Left ventricle myocardium superior (tissue), 1 donor: ENCODE results near the gene PRSS38. TPM values are rescaled to one million over a fixed set of nuclear protein-coding genes. Genes with fewer than 3 reads are reported as not detected.
"Not testable (repeated sequence)": the region's sequence is repeated elsewhere in the genome, so short reads cannot be mapped to it uniquely, and the experiment has no call there.

Source experiments
- ATAC-seq: fragments of 200-7000 bp; cut with Tn5 transposase; one replicate; pipeline ENCODE4 v1.9.1; 2020; ENCODE audit warnings: mild to moderate bottlenecking, moderate library complexity
- DNase-seq: peaks from one replicate; pipeline ENCODE4 v3.0.0-alpha.2; 2020
- intact Hi-C: fragments of 100-400 bp; cut with micrococcal nuclease; formaldehyde crosslinking; loops from one replicate; pipeline ENCODE4 v1.11.0; 2022
- total RNA-seq: library from RNA; stranded (reverse); fragmentation: NEBNext Ultra II Directional; extraction: Animal tissue kit (Norgen Biotek cat#: 25700); gene quantifications from one replicate; pipeline ENCODE4 v1.2.1, GENCODE V29; 2021
- donor health status: DM: no; HTN: yes; CAD: no; lungs with severe emphysema.

Gene PRSS38
- total RNA-seq, 1 donor from 2014 or later = not detected

DNA sequence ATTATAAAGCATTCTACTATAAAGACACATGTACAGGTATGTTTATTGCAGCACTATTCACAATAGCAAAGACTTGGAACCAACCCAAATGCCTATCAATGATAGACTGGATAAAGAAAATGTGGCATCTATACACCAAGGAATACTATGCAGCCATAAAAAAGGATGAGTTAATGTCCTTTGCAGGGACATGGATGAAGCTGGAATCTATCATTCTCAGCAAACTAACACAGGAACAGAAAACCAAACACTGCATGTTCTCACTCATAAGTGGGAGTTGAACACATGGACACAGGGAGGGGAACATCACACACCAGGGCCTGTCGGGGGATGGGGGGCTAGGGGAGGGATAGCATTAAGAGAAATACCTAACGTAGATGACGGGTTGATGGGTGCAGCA lies 62.3 kb downstream of the PRSS38 start:
- DNase-seq, ATAC-seq, intact Hi-C loops: not testable (repeated sequence)

DNA sequence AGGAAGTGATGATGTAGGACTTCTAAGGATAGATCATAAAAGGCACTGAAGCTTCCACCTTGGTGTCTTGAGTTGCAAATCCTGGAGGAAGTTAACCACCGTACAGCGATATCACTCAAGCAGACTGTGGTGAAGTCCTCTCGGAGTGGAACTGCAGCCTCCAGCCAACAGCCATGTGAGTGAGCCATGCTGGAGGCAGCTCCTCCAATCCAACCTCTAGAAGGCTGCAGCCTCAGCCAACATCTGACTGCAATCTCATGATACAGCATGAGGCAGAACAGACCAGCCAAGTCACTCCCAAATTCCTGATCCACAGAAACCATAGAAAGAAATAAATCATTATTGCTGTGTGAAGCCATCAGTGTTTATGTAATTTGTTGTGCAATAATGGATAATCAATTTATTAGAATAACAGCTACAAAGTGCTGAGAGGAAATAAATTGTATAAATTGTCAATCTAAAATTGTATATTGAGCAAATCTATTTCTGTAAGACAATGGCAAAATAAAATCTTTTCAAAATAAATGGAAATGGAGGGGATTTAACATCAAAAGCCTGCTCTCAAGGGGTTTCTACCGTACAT lies 65.0 kb downstream of the PRSS38 start:
- no peak for ATAC-seq
- intact Hi-C loops = no loop called here
- DNase-seq = no peak

DNA sequence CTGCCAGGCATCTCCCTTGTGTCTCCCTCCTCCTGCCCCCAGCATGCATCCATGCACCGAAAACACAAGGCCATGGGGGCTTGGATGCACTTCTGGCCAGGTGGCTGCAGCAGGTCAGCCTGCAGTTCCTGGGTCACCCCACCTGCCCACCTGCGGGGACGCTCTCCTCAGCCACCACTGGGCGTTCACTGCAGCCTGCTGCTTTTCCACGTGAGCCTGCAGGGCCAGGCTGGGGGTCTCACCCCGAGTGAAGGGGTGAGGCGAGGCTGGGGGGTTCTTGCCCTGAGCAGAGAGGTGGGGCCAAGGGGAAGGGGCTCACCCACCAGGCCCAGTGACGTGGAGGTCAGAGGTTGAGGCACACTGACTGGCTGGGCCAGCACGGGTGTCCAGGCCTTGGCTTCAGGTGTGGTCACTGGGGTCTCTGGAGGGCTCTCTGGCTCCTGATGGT lies 67.6 kb downstream of the PRSS38 start:
- ATAC-seq (no peak), DNase-seq (no peak)
- intact Hi-C loops = no loop called here

DNA sequence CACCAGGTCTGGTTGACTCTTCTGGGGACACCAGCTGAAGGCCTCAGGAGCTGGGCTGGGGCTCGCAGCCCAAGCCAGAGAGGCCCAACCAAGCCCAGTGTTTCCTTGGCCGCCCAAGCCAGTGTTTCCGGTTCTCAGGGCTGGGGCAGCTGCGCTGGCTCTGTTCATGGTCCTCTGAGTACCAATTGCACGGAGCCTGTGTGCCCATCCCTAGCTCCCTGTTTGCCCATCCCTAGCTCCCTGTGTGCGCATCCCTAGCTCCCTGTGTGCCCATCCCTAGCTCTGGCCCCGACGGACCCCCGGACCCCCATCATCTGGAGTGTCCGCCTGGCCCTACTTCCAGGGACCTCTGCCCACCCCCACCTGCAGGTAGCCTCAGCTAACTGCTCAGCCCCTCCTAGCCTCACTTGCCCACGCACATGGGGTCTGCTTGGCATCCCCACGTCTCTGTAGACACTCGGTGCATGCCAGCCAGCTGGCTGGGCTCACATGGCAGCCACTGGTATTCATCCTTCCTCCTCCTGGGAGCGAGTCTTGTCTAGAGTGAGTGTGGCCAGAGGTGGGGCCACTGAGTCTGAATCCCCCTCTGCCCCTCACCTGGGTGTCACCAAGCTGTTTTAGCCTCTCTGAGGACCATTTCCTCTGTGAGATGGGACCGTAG lies 68.3 kb downstream of the PRSS38 start:
- intact Hi-C loops = no loop called here
- ATAC-seq = no peak

DNA sequence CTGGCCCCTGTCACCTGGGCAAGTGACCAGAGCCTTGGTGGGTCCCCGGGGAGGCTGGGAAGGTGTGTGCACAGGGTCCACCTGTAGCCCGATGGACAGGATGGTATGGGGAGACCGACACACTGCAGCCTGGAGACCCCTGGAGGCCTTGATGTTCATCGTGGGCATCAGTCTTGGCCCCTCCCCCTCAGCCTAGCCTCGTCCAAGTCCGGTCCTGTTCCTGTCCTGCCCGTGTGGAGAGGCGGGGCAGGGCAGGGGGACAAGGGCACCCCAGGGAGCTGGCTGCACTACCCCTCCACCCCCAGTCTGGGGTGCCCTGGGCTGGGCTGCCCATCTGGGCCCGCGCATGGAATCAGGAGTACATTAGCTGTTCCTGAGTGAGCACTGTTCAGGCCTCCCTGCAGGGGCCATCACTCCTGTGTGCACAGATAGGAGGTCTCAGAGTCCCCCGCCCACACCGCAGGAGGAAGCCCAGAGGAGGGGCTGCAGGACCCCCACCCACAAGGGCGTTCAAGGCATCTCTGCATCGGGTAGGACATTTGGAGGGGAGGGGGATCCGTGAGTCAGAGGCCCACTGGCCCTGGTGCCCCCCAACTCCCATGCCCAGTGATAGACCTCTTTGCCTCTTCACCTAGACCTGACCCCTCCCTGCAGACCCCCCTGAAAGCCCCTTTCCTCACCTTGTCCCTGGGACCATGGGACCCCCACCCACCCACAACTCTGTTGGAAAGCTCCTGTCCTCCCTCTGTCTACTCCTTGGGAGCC lies 69.1 kb downstream of the PRSS38 start:
- intact Hi-C loops = no loop called here
- no peak for ATAC-seq
- DNase-seq = no peak

More for the DNA sequence above, 68.3 kb downstream of the PRSS38 start:
- DNase-seq = no peak

DNA sequence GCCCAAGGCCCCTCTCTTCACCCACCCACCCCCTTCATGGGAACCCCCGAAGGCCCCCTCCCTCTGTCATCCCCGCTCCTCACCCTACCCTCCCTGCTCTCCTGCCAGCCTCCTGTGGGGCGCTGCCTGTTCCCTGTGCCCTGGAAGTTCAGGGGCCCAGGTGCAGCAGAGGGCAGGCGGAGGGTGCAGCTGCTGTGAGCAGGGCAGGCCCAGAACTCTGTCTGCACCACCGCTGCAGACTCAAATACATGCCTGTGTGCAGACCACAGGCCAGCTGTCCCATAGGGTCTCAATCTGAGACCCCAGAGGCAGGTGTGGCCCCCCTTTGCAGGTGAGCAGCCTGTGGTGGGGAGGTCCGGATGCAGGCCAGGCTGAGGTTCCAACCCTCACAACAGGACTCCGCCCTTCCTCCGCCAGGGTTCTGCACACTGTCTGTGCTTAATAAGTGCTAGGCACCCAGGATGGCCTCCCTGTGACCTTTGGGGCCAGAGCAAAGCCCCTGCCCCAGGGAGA lies 69.7 kb downstream of the PRSS38 start:
- intact Hi-C loops = no loop called here
- ATAC-seq = no peak
- DNase-seq = peak; percentile 36

DNA sequence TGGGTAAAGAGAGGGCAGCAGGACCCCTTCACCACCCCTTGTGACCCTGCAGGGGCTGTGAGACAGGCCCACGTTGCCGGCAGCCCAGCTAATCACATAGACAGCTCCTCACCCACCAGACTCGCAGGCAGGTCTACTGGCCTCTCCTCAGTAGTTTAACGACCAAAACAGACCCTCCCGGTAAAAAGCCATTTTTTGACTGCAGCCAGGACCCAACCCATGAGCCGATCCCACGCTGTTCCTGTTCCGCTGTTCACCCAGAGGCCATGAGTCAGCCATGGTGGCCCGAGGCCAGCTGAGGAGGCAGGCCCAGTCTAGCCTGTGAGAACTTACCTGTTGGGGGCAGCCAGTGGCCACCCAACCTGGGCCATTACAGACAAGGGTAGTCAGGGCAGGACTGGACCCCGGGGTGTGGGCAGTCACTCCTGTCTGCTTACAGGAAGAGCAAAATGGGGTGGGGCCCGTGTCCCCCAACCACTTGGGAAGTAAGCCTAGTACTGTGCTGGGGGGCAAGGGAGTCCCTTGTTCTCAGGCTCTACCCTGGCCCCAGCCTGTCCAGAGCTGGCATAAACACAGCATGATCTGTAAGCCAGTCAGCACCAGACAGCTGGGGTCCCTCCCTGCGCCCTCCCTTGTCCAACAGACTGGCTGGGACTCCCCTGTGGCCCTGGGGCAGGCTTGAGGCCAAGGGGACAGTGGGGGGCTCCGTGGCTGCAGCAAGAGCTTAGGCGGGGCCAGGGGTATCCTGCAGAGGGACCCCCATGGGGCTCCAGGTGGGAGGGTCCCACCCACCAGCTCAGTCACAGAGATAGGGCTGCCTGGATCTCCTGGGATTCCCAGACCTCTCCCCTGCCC lies 70.4 kb downstream of the PRSS38 start:
- ATAC-seq (peak; percentile 38), DNase-seq (peak; percentile 87)
- intact Hi-C loops = no loop called here

DNA sequence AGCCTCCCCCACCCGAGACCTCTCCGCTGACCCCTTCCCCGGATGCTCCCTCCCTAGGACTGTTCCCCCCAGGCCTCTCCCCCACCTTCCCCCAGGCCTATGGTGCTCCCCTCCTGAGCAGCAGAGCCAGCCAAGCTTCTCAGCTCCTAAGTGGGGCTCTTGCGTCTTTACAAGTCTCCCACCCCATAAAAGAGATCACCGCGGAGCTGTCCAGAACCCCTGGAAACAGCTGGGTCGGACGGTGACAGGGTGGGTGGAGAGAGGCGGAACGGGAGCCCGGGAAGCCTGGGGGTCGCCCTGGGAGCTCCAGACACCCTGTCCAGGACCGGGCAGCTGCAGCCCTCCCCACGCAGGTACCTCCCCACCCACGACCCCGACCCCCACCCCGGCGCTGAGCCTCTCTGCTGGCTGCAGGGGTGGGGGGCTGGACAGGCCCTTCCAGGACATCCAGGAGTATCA lies 71.1 kb downstream of the PRSS38 start:
- peak; percentile 27 for DNase-seq
- intact Hi-C loops = no loop called here
- peak; percentile 3 for ATAC-seq

DNA sequence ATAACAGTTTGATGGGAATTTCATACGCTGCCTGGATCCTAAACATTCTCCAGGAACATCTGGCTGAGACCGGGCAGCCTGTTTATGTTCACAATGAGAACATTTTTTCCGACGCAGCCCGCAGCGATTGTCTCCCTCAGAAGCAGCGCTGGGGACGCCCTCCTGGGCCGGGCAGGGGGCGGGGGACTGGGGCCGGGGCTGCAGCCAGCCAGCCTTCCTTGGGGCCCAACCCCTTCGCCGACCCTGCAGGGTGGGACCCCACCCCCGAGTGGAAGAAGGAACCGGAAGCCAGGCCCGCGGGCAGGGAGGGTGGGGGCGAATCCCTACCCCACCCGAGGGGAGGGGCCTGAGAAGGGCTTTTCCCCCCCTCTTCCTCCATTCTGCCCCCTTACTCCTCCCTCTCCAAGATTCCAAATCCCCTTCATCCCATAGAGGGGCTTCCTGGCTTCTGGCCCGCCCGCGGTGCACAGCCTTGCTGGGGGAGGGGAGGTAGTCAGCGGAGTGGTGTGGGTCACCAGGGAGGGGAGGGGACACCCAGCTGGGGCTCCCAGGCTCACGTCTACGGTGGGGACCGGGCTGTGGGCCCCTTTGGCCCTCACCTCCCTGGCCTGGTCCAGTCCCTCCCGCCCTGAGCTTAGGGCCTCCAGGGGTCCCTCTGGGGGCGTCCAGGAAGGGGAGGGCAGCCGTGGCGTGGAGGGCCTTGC lies 71.7 kb downstream of the PRSS38 start:
- peak; percentile 88 for ATAC-seq
- DNase-seq = peak; percentile 88
- intact Hi-C loops = no loop called here

DNA sequence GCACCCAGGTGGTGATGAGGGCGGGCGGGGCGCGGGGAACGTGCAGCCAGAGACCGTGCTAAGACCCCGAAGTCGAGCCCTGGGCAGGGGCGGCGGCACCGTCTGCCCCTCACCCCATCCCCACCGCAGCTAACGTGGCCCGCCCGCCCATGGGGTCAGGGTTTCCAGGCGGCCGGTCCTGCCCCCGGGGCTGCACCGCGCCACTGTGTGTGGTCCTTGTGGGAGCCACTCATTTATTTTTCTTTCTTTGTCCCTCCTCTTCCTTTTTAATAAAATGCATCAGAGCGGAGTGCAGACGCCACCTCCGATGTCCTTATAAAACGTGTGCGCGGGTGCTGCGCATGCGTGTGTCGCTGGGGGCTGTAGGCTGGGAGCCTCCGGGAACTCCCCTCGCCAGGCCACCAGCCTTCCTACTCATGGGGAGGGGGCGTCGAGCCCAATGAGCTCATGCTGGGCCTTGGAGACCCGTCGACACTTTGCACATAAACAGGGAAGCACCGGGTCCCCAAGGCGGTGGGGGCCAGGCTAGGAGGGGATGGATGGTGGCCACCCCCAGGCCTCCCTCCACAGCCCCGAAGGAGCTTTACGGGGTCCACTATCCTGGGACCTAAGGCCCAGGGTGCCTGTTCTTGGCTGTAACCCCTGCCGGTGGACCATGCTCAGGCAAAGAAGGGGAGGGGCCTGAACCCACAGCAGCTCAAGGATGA lies 72.4 kb downstream of the PRSS38 start:
- ATAC-seq = peak; percentile 88
- intact Hi-C loops = no loop called here
- DNase-seq = peak; percentile 83

DNA sequence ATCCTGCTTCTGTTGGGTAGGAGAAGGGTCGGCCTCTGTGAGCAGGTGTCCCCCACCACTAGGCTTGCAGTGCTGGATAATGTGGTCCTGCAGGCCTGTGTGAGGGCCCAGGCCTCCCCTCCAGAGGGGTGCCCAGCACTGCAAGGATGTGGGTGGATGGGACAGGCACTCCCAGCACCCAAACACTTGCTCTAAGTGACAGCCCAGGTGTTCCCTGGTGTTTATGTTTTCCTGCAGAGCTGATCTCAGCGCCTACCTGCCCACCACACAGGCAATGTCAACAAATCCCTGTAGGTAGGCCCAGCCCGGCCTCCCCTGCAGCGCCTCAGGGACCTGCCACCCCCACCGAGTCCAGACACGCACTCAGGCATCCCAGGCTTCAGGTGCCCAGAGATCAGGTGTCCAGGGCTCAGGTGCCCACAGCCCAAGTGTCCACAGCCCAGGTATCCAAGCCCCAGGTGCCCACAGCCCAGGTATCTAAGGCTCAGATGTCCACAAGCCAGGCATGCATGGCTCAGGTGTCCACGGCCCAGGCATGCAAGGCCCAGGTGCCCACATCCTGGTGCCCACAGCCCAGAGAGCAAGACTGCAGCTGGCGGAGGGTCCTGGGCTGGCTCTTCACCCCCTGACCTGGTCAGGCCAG lies 73.0 kb downstream of the PRSS38 start:
- DNase-seq (peak; percentile 29), ATAC-seq (no peak)
- intact Hi-C loops = no loop called here

DNA sequence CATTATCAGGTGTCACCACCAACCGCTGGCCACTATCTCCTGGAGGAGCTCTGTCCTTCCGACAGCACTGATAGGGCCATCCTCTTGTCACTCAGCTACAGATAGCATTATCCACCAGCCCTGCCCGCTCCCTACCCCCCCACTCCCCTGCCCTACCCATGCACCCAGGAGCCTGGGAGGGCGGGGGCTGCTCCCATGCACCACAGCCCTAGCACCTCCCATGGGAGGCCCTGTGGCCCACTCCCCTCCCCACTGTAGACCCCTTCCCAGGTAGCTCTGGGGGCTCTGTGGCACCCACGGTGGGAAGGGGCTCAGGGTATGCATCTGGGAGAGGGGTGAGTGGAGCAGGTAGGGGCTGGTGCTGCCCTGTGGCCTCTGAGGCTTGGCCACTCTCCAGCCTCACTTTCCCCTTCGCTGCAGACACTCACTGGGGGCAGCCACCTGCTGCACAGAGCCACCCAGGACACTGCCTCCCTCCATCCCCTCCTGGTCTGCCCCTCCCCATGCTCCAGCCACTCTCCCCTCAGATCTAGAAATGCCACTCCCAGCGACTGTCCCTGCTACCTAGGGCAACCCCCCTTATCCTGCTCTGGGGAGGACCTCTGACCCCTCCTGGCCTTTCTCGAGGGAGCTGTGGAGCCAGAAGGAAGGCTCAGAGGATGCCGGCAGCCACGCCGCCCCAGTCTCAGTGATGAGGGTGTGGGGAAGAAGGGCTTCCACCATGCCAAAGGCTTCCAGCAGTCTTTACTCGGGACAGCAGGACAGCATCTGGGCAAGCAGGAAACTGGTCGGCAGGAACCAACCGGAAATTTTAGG lies 73.8 kb downstream of the PRSS38 start:
- ATAC-seq = no peak
- no peak for DNase-seq
- intact Hi-C loops = no loop called here

DNA sequence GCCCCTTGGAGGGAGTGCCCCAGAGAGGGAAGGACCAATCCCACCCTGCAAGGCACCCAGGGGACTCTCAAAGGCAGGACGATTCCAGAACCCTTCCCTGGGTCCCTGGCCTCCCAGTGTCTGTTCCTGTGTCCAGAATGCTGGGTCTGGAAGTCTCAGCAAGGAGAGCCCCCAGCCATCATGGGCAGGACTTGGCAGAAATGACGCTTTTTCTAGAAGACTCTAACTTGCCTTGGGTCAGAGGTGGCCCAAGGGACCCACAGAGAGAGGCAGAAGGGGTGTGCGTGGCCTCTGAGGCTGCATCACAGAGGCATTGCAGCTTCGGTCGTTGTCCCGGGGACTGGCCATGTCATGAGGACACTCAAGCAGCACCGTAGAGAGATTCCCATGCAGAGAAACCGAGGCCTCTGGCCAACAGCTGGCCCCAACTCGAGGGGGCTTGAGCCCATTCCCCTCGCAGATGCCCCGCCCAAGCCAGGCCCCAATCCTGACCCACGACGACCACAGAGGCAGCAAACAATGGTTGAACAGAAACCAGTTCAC lies 74.5 kb downstream of the PRSS38 start:
- DNase-seq (no peak), ATAC-seq (no peak)
- intact Hi-C loops = no loop called here

DNA sequence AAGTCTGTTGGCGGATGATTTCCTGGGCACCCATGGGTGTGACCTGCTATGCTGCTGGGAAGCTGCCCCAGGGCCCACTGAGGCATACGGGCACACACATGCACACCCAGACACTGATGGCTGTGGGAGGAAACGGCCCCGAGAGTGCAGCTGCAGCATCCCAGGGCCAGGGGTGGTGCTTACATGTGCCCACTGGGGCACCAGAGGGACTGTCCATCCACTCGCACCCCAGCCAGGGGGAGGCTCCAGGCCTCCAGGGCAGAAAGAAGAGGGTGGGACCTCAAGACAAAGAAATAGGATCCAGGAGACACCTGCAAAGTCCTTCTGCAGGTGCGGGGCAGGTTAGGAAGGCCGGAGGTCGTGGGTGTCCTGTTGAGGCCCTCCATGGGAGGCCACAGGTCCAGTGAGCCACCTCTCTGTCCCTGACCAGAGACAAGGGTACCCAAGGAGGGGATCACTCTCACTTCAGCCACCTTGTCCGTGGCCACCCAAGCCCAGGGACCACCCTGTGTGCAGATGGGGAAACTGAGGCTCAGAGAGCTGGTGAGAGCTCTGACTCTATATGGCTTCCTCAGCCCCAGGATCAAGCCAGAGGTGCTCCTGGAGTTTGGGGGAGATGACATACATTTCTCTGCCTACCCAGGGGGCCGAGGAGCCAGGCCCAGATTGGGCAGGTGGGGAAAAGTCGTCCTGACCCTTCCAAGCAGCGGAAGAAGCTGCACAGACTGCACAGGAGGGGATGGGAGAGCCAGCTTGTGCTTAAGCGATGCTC lies 75.2 kb downstream of the PRSS38 start:
- intact Hi-C loops = no loop called here
- no peak for ATAC-seq
- DNase-seq = no peak

DNA sequence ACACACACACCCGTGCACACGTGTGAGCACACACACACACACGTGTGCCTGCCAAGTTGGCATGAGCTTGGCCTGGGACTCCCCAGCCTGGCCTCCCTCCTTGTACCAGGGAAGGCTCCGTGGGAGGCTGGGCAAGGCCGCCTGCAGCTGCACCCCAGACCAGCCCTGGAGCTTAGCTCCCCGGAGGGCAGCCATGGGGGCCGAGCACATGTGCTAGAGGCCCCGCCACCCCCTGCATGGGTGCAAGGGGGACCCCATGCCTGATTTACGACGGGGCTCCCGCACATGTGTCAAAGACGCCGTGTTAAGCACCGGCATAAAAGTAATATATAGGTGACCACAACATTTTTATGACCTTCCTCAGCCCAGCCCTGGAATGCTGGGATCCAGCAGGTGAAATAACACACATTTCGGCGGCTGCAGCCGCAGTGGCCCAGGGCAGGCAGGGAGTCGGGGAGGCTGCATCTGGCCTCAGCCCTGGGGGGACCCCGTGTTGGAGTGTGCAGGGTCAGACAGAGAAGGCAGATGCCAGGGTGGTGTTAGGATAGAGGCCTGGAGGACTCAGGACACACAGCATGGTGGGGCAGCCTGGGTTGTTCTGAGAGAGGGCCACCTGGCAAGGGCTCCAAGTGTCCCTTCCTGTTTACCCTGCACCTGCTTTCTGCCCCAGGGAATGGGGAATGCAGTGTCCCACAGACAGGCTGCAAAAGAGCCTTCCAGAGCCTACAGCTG lies 75.9 kb downstream of the PRSS38 start:
- DNase-seq = peak; percentile 29
- intact Hi-C loops = no loop called here
- ATAC-seq = no peak
